Head of caudate nucleus (tissue), 42 donors: ENCODE measurements around the gene TBRG4.

Experiments
- DNase-seq, 42 donors: peaks; one replicate each; pipeline versions ENCODE4 v3.0.0 to v3.0.0-alpha.2; 2020 to 2021; ENCODE audit warnings: mixed read lengths in 7 of 42
- intact Hi-C: fragments of 100-400 bp; cut with DNase I; formaldehyde crosslinking; loops from one replicate; pipeline ENCODE4 v1.15.0; 2022

TBRG4 gene

GRCh38 chr7:45100761-45101480, 10.6 kb downstream of the TBRG4 start:
- intact Hi-C loops = no loop called here
- peak in 1 of 42 donors; percentile 15 for DNase-seq

GRCh38 chr7:45099891-45100760, 11.4 kb downstream of the TBRG4 start:
- peak in 2 of 42 donors; percentile 5 to 23 for DNase-seq
- intact Hi-C loops = no loop called here

- intact Hi-C loops = no loop called here
- DNase-seq = peak in 1 of 42 donors; percentile 7
Measured at GRCh38 chr7:45098983-45099839, 12.3 kb downstream of the TBRG4 start.

GRCh38 chr7:45092931-45093235, 18.6 kb downstream of the TBRG4 start:
- intact Hi-C loops = no loop called here
- peak in 2 of 42 donors; percentile 2 to 6 for DNase-seq

- intact Hi-C loops = no loop called here
- peak in 2 of 42 donors; percentile 19 to 21 for DNase-seq
Measured at GRCh38 chr7:45092100-45092930, 19.2 kb downstream of the TBRG4 start.

- intact Hi-C loops = loop anchor here (1.0 kb wide), 1 partner anchor 89 kb away; the partner anchor contains the start of gene CCM2
- peak; percentile 94 to 99 (median 97) for DNase-seq
Measured at GRCh38 chr7:45089341-45089891, 22.1 kb downstream of the TBRG4 start.

GRCh38 chr7:45088821-45089340, 22.6 kb downstream of the TBRG4 start, which contains the start of gene NACAD:
Gene NACAD, minus strand, starts transcription at chr7:45088969. Its CDS starts 75 bp downstream, at chr7:45088894.
- DNase-seq = peak in 41 of 42 donors; percentile 80 to 95 (median 89)
- intact Hi-C loops = loop anchor here (1.0 kb wide), 1 partner anchor 89 kb away; the partner anchor contains the start of gene CCM2

GRCh38 chr7:45088146-45088701, 23.3 kb downstream of the TBRG4 start:
- peak in 1 of 42 donors; percentile 23 for DNase-seq
- intact Hi-C loops = no loop called here

GRCh38 chr7:45087301-45088145, 24.0 kb downstream of the TBRG4 start:
- DNase-seq = no peak
- intact Hi-C loops = no loop called here

GRCh38 chr7:45086331-45087065, 25.0 kb downstream of the TBRG4 start:
- intact Hi-C loops = no loop called here
- peak; percentile 51 to 94 (median 82) for DNase-seq

- intact Hi-C loops = no loop called here
- no peak for DNase-seq
Measured at GRCh38 chr7:45085619-45086200, 25.8 kb downstream of the TBRG4 start.

- intact Hi-C loops = no loop called here
- DNase-seq = peak in 1 of 42 donors; percentile 27
Measured at GRCh38 chr7:45084901-45085618, 26.4 kb downstream of the TBRG4 start.

GRCh38 chr7:45084336-45084735, 27.2 kb downstream of the TBRG4 start:
- DNase-seq = peak in 2 of 42 donors; percentile 27 to 30
- intact Hi-C loops = no loop called here

- peak in 3 of 42 donors; percentile 28 to 38 (median 33) for DNase-seq
- intact Hi-C loops = no loop called here
Measured at GRCh38 chr7:45082831-45083331, 28.6 kb downstream of the TBRG4 start.
